Thyroid gland (tissue), 4 donors: ENCODE data around the gene UBE2Q1. TPM values are rescaled to one million over a fixed set of nuclear protein-coding genes. Genes with fewer than 3 reads are reported as not detected.

Source experiments
- DNase-seq, 2 donors: peaks; one replicate each; pipeline ENCODE4 v3.0.0-alpha.2; 2019
- H3K27ac ChIP-seq, 3 donors: fragments of 200-600 bp; sonication (generic); 1 replicate in 2 of 3; 2 replicates in 1 of 3; pipeline ENCODE4 v1.5.1; 2016 to 2019; ENCODE audit warnings: mild to moderate bottlenecking in 1 of 3, moderate library complexity in 1 of 3
- H3K27me3 ChIP-seq: fragments of 200-600 bp; sonication (generic); one replicate; pipeline ENCODE4 v1.5.1; 2019
- H3K36me3 ChIP-seq, 2 donors: fragments of 200-600 bp; sonication (generic); one replicate each; pipeline ENCODE4 v1.5.1; 2016 to 2019
- H3K4me1 ChIP-seq, 2 donors: fragments of 200-600 bp; sonication (generic); one replicate each; pipeline ENCODE4 v1.5.1; 2017 to 2019
- H3K4me3 ChIP-seq, 3 donors: fragments of 200-600 bp; sonication (generic); replicated peaks in 1 of 3; 1 replicate in 2 of 3; 2 replicates in 1 of 3; pipeline ENCODE4 v1.5.1; 2016; ENCODE audit warnings: mild to moderate bottlenecking in 1 of 3
- H3K9me3 ChIP-seq: fragments of 200-600 bp; sonication (generic); one replicate; pipeline ENCODE4 v1.5.1; 2017
- CTCF ChIP-seq, 6 experiments: fragments of 200-600 bp in 3 of 6; fragments of 450-650 bp in 3 of 6; sonication (generic) in 3 of 6; IDR thresholded peaks; one replicate each; pipeline ENCODE4 v1.5.1; 2016 to 2019; ENCODE audit warnings: antibody characterized with exemption in 6 of 6, mild to moderate bottlenecking in 2 of 6, inconsistent platforms in 1 of 6, moderate library complexity in 1 of 6
- POLR2A ChIP-seq, 2 donors: fragments of 450-650 bp; IDR thresholded peaks; one replicate each; pipeline ENCODE4 v1.6.1; 2017; ENCODE audit warnings: antibody characterized with exemption in 2 of 2, mild to moderate bottlenecking in 2 of 2, moderate library complexity in 1 of 2
- WGBS, 2 donors: methylation state at CpG; one replicate each; pipeline ENCODE4 v1.1.5; 2017; 5-methylcytosine and 5-hydroxymethylcytosine counted together
- intact Hi-C: fragments of 100-400 bp; cut with DNase I; formaldehyde crosslinking; loops from one replicate; pipeline ENCODE4 v1.15.1; 2023
- total RNA-seq, 4 donors: library from RNA; depleted of rRNA; stranded (reverse); fragments of >200 nt; gene quantifications; one replicate each; pipeline ENCODE4 v1.2.3, GENCODE V29; 2016

UBE2Q1 gene
- total RNA-seq, 4 donors from 2014 or later, result 24.5 to 61.3 (median 28.7) TPM

GRCh38 chr1:154549202-154549770 lies 9.2 kb downstream of the UBE2Q1 start:
- no peak for TF ChIP-seq POLR2A (IDR thresholded peaks at IDR 0.05)
- no peak for TF ChIP-seq CTCF (IDR thresholded peaks at IDR 0.05)
- intact Hi-C loops, result loop anchor here (5.0 to 10.0 kb wide), 2 partner anchors 67 to 144 kb away; partner anchors contain the start of gene IL6R
- H3K36me3 ChIP-seq, result peaks cover 52 to 57% of the 10 kb centered on the region in 2 donors

GRCh38 chr1:154548028-154548427 lies 10.4 kb downstream of the UBE2Q1 start:
- H3K4me3 ChIP-seq, result no peak overlapping the region
- DNase-seq, result no peak
- no peaks in the 10 kb centered on the region for H3K9me3 ChIP-seq
- peaks cover 8 to 15% of the 10 kb centered on the region in 2 donors for H3K4me1 ChIP-seq
- H3K27ac ChIP-seq, result no peak overlapping the region
- WGBS, 2 donors, result 57 to 85% methylated on average over 1 of the region's 1 CpG
- TF ChIP-seq CTCF (IDR thresholded peaks at IDR 0.05) (no peak), POLR2A (IDR thresholded peaks at IDR 0.05) (no peak)
- intact Hi-C loops, result loop anchor here (5.0 to 10.0 kb wide), 2 partner anchors 66 to 143 kb away; partner anchors contain the start of gene IL6R
- H3K36me3 ChIP-seq, result peaks cover 40 to 44% of the 10 kb centered on the region in 2 donors
- H3K27me3 ChIP-seq, result no peaks in the 10 kb centered on the region

More at GRCh38 chr1:154549202-154549770, 9.2 kb downstream of the UBE2Q1 start:
- Histone ChIP-seq H3K27me3 (no peaks in the 10 kb centered on the region), H3K4me3 (no peak overlapping the region), H3K4me1 (peaks cover 8 to 15% of the 10 kb centered on the region in 2 donors), H3K9me3 (no peaks in the 10 kb centered on the region), H3K27ac (no peak overlapping the region)
- WGBS, 2 donors, result 80 to 82% methylated on average over 3 of the region's 3 CpGs
- no peak for DNase-seq

GRCh38 chr1:154547105-154547732 lies 11.2 kb downstream of the UBE2Q1 start:
- Histone ChIP-seq H3K36me3 (peaks cover 31 to 36% of the 10 kb centered on the region in 2 donors), H3K4me1 (peaks cover 7 to 12% of the 10 kb centered on the region in 2 donors), H3K9me3 (no peaks in the 10 kb centered on the region), H3K4me3 (no peak overlapping the region), H3K27ac (no peak overlapping the region), H3K27me3 (no peaks in the 10 kb centered on the region)
- DNase-seq, result no peak
- WGBS, 2 donors, result 83 to 87% methylated on average over 11 of the region's 11 CpGs
- TF ChIP-seq POLR2A (IDR thresholded peaks at IDR 0.05), result no peak
- TF ChIP-seq CTCF (IDR thresholded peaks at IDR 0.05), result no peak
- intact Hi-C loops, result loop anchor here (5.0 to 10.0 kb wide), 2 partner anchors 65 to 142 kb away; partner anchors contain the start of gene IL6R

GRCh38 chr1:154546264-154547063 lies 12.0 kb downstream of the UBE2Q1 start:
- WGBS, 2 donors, result 81 to 84% methylated on average over 13 of the region's 13 CpGs
- TF ChIP-seq POLR2A (IDR thresholded peaks at IDR 0.05) (no peak), CTCF (IDR thresholded peaks at IDR 0.05) (peak; percentile 53 to 82 (median 72))
- Histone ChIP-seq H3K4me3 (no peak overlapping the region), H3K9me3 (no peaks in the 10 kb centered on the region), H3K27me3 (no peaks in the 10 kb centered on the region), H3K27ac (no peak overlapping the region), H3K4me1 (peaks cover 0 to 4% of the 10 kb centered on the region in 2 donors), H3K36me3 (peaks cover 26 to 29% of the 10 kb centered on the region in 2 donors)
- DNase-seq, result peak; percentile 58 to 66
- intact Hi-C loops, result loop anchor here (5.0 to 10.0 kb wide), 2 partner anchors 64 to 142 kb away; partner anchors contain the start of gene IL6R
